A549 treated with dexamethasone at 1 μM for 4 hours (cell line): ENCODE measurements around the gene ROM1. TPM values are rescaled to one million over a fixed set of nuclear protein-coding genes. Genes with fewer than 3 reads are reported as not detected.

Experiments
- total RNA-seq: library from RNA; stranded (reverse); fragments of 200-300 nt; extraction: Qiagen RNA extraction; gene quantifications from 5 replicates; pipeline ENCODE4 v1.2.3, GENCODE V29; 2022

The ROM1 gene, protein sequence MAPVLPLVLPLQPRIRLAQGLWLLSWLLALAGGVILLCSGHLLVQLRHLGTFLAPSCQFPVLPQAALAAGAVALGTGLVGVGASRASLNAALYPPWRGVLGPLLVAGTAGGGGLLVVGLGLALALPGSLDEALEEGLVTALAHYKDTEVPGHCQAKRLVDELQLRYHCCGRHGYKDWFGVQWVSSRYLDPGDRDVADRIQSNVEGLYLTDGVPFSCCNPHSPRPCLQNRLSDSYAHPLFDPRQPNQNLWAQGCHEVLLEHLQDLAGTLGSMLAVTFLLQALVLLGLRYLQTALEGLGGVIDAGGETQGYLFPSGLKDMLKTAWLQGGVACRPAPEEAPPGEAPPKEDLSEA
- 3.6 to 4.4 TPM (median 4.0 TPM) in 5 replicates for total RNA-seq

GRCh38 chr11:62612366-62613290, at the start of gene ROM1, which contains the start of gene EML3:
TSS of gene ROM1 (plus strand) at chr11:62613257. CDS start at chr11:62613282, 25 bp downstream.
TSS of gene EML3 (minus strand) at chr11:62612775. CDS start at chr11:62612457, 318 bp downstream.

GRCh38 chr11:62573592-62574362, 39.3 kb upstream of the ROM1 start, which contains the start of gene EEF1G:
TSS of gene EEF1G (minus strand) at chr11:62573891. CDS start at chr11:62573842, 49 bp downstream.

GRCh38 chr11:62591448-62592145, 21.5 kb upstream of the ROM1 start, which contains the start of gene TUT1:
TSS of gene TUT1 (minus strand) at chr11:62591523. CDS start at chr11:62591485, 38 bp downstream.

DNA sequence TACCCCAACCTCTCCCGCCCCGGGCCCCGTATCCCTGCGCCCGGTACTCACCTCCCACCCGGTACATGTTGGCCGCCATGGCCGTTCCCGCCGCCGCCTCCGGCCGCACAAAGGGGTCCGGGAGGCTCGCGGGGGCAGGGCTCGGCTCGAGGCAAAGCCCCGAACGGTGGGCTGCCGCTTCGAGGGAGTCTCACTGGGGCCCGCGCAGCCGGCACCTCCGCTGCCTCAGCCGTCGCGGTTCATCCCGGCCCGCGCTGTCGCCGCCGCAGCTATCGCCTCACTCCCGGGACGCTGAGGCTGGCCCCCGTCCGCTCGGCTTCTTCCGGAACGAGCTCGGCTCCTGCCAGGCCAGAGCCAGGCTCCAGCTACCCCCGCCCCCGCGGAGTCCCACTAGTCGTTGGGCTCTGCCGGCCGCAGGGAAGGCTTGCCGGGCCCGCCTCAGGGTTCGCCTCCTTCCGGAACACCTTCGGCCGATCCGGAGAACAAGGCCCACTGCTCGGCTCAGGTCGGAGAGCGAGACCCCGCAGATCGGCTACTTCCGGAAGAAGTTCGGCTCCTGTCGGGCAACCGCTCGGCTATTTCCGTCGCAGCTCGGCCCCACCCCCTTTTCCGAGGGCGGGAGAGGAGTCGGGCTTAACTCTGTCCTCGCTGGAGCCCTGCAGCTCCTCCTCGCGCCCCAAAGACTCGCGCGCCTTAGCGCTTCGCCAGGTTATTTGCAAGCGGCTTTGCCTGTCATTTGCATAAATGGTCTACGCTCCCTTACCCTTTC, 11.5 kb upstream of the ROM1 start, which contains the start of gene MTA2:
Gene MTA2, minus strand, starts transcription at position 494 of the 769 bp plus-strand sequence. Its CDS starts 415 bp downstream, at position 79.

DNA sequence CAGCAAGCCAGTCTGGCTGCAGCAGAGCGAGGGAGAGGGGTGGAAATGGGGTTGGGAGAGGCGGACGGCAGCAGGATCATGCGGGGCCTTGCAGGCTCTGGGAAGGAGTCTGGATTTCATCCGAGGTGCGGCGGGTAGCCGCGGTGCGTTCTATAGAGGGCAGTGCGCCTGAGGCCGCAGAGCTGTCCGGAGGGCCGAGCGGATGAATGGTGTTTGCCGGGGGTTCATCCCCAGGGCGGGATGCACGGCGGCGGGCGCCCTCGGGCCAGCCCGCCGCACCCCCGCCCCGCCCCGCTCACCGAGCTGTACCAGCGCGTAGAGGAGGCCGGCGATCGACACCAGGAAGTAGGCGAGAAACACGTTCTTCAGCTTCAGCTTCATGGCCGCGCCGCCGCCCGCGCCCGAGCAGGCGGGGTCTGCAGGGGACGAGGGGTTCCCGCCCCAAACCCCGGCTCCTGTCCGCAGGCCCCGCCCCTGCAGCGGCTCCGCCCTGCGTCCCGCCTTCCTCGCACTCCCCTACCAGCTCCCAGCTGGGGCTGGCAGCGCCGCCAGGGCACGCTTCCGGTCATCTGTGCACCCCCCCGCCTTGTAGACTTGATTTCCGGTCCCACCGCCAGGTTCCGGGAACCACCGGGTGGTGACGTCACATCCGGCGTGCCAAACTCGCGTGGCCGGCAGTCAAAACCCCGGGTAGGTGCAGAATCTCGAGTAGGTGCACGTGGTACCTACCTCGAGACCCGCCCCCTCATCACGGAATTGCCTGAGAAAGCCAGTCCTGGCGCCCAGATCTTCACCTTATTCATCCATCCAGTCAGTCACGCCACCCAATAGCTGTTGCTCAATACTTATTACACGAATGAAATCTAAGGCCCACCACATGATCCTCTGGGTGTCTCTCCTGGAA, 8.8 kb downstream of the ROM1 start, which contains the start of gene B3GAT3:
Gene B3GAT3, minus strand, starts transcription at position 420 of the 904 bp plus-strand sequence. Its CDS starts 39 bp downstream, at position 381.

GRCh38 chr11:62645946-62646824, 33.1 kb downstream of the ROM1 start, which contains the start of gene GANAB:
TSS of gene GANAB (minus strand) at chr11:62646613. CDS start at chr11:62646599, 14 bp downstream.

Other genes with a start within 250 kb of the ROM1 start
- gene SCGB1A1, start 194.2 kb upstream of the ROM1 start, total RNA-seq: 0.27 to 0.32 TPM in 2 of 5 replicates, not detected in the others
- gene AHNAK, start 66.5 kb upstream of the ROM1 start, total RNA-seq: 298 to 478 TPM (median 418 TPM) in 5 replicates
- 1,895 to 2,114 TPM (median 2,034 TPM) in 5 replicates for gene EEF1G, start 39.4 kb upstream of the ROM1 start, total RNA-seq
- 11.1 to 16.9 TPM (median 16.6 TPM) in 5 replicates for gene TUT1, start 21.7 kb upstream of the ROM1 start, total RNA-seq
- gene MTA2, start 11.4 kb upstream of the ROM1 start, total RNA-seq: 83.2 to 93.3 TPM (median 89.9 TPM) in 5 replicates
- 18.3 to 23.6 TPM (median 20.4 TPM) in 5 replicates for gene EML3, start 482 bp upstream of the ROM1 start, total RNA-seq
- 41.2 to 52.1 TPM (median 49.3 TPM) in 5 replicates for gene B3GAT3, start 8.7 kb downstream of the ROM1 start, total RNA-seq
- gene GANAB, start 33.4 kb downstream of the ROM1 start, total RNA-seq: 221 to 274 TPM (median 265 TPM) in 5 replicates
- gene INTS5, start 40.0 kb downstream of the ROM1 start, total RNA-seq: 15.9 to 21.7 TPM (median 21.2 TPM) in 5 replicates
- 125 to 142 TPM (median 131 TPM) in 5 replicates for gene C11orf98, start 52.0 kb downstream of the ROM1 start, total RNA-seq
- 10.5 to 13.3 TPM (median 12.2 TPM) in 5 replicates for gene CSKMT, start 52.1 kb downstream of the ROM1 start, total RNA-seq
- gene UQCC3, start 58.4 kb downstream of the ROM1 start, total RNA-seq: 27.6 to 33.4 TPM (median 28.9 TPM) in 5 replicates
- 3.8 to 5.2 TPM (median 3.9 TPM) in 5 replicates for gene LBHD1, start 59.0 kb downstream of the ROM1 start, total RNA-seq
- 103 to 120 TPM (median 115 TPM) in 5 replicates for gene UBXN1, start 65.8 kb downstream of the ROM1 start, total RNA-seq
- gene LRRN4CL, start 76.3 kb downstream of the ROM1 start, total RNA-seq: 0.08 to 0.13 TPM (median 0.09 TPM) in 3 of 5 replicates, not detected in the others
- 59.4 to 73.9 TPM (median 62.6 TPM) in 5 replicates for gene BSCL2, start 94.2 kb downstream of the ROM1 start, total RNA-seq
- not detected in 5 replicates for gene GNG3, start 94.4 kb downstream of the ROM1 start, total RNA-seq
- 40.5 to 45.2 TPM (median 43.3 TPM) in 5 replicates for gene HNRNPUL2, start 114.2 kb downstream of the ROM1 start, total RNA-seq
- gene TTC9C, start 115.2 kb downstream of the ROM1 start, total RNA-seq: 25.1 to 36.7 TPM (median 32.3 TPM) in 5 replicates
- gene ZBTB3, start 140.9 kb downstream of the ROM1 start, total RNA-seq: 1.5 to 2.2 TPM (median 1.8 TPM) in 5 replicates
- 156 to 166 TPM (median 160 TPM) in 5 replicates for gene POLR2G, start 148.3 kb downstream of the ROM1 start, total RNA-seq
- gene TAF6L, start 158.1 kb downstream of the ROM1 start, total RNA-seq: 9.1 to 14.5 TPM (median 12.5 TPM) in 5 replicates
- 67.1 to 85.0 TPM (median 82.1 TPM) in 5 replicates for gene TMEM179B, start 174.1 kb downstream of the ROM1 start, total RNA-seq
- gene TMEM223, start 178.7 kb downstream of the ROM1 start, total RNA-seq: 18.9 to 27.6 TPM (median 24.8 TPM) in 5 replicates
- gene NXF1, start 192.2 kb downstream of the ROM1 start, total RNA-seq: 38.9 to 55.9 TPM (median 54.3 TPM) in 5 replicates
- 17.7 to 24.7 TPM (median 22.9 TPM) in 5 replicates for gene STX5, start 218.8 kb downstream of the ROM1 start, total RNA-seq
- not detected in 5 replicates for gene TEX54, start 219.6 kb downstream of the ROM1 start, total RNA-seq
- 71.5 to 83.6 TPM (median 80.3 TPM) in 5 replicates for gene WDR74, start 226.3 kb downstream of the ROM1 start, total RNA-seq